ENCODE results near the gene SYCP2. TPM values are rescaled to one million over a fixed set of nuclear protein-coding genes. Genes with fewer than 3 reads are reported as not detected.
"Not testable (repeated sequence)": the region's sequence is repeated elsewhere in the genome, so short reads cannot be mapped to it uniquely, and the experiment has no call there.

Gene SYCP2
- total RNA-seq, 4 donors from 2014 or later: 0.89 to 4.7 (median 2.0) TPM

DNA sequence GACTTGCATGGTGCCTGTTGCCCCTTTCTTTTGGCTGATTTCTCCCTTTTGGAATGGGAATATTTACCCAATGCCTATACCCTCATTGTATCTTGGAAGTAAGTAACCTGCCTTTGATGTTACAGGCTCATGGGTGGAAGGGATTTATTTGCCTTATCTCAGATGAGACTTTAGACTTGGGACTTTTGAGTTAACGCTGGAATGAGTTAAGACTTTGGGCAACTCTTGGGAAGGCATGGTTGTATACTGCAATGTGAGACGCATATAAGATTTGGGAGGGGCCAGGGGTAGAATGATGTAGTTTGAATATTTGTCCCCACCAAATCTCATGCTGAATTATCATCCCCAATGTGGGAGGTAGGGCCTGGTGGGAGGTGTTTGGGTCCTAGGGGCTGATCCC lies 75.5 kb downstream of the SYCP2 start:
- H3K36me3 ChIP-seq: no peaks in the 10 kb centered on the region
- H3K9me3 ChIP-seq: peaks cover 0 to 9% (median 0%) of the 10 kb centered on the region in 3 donors
- H3K27ac ChIP-seq: no peak overlapping the region
- ATAC-seq: no peak
- no peaks in the 10 kb centered on the region for H3K27me3 ChIP-seq
- no peaks in the 10 kb centered on the region for H3K4me1 ChIP-seq
- no peak overlapping the region for H3K4me3 ChIP-seq
- TF ChIP-seq, protein P1, sequence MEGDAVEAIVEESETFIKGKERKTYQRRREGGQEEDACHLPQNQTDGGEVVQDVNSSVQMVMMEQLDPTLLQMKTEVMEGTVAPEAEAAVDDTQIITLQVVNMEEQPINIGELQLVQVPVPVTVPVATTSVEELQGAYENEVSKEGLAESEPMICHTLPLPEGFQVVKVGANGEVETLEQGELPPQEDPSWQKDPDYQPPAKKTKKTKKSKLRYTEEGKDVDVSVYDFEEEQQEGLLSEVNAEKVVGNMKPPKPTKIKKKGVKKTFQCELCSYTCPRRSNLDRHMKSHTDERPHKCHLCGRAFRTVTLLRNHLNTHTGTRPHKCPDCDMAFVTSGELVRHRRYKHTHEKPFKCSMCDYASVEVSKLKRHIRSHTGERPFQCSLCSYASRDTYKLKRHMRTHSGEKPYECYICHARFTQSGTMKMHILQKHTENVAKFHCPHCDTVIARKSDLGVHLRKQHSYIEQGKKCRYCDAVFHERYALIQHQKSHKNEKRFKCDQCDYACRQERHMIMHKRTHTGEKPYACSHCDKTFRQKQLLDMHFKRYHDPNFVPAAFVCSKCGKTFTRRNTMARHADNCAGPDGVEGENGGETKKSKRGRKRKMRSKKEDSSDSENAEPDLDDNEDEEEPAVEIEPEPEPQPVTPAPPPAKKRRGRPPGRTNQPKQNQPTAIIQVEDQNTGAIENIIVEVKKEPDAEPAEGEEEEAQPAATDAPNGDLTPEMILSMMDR (IDR thresholded peaks at IDR 0.05): no peak
- 100% methylated on average over 2 of the region's 2 CpGs for WGBS, 2 donors (ENCODE audit: low coverage in 1 of 2)

DNA sequence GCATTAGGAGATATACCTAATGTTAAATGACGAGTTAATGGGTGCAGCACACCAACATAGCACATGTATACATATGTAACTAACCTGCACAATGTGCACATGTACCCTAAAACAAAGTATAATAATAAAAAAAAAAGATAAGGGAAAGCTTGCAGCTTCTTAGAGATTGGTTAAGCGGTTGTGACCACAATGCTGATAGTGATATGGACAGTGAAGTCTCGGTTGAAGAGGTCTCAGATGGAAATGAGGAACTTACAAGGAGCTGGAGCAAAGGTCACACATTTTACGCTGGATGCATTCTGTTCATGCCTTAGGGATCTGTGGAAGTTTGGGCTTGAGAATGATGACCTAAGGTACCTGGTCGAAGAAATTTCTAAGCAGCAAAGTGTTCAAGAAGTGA lies 76.5 kb downstream of the SYCP2 start:
- 84 to 93% methylated on average over 5 of the region's 5 CpGs for WGBS, 2 donors (ENCODE audit: low coverage in 1 of 2)
- not testable (repeated sequence) for ATAC-seq, H3K27ac ChIP-seq

DNA sequence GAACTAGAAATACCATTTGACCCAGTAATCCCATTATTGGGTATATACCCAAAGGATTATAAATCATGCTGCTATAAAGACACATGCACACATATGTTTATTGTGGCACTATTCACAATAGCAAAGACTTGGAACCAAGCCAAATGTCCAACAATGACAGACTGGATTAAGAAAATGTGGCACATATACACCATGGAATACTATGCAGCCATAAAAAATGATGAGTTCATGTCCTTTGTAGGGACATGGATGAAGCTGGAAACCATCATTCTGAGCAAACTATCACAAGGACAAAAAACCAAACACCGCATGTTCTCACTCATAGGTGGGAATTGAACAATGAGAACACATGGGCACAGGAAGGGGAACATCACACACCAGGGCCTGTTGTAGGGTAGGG lies 76.9 kb downstream of the SYCP2 start:
- not testable (repeated sequence) for H3K9me3 ChIP-seq, ATAC-seq, H3K27me3 ChIP-seq, H3K36me3 ChIP-seq, H3K4me3 ChIP-seq, H3K4me1 ChIP-seq, H3K27ac ChIP-seq
- WGBS, 2 donors (ENCODE audit: low coverage in 1 of 2): 100% methylated on average over 1 of the region's 1 CpG; no CpG with 5 or more reads in 1 of the 2 donors

More for the DNA sequence above, 76.5 kb downstream of the SYCP2 start:
- H3K4me1 ChIP-seq, H3K27me3 ChIP-seq, H3K36me3 ChIP-seq, H3K9me3 ChIP-seq, H3K4me3 ChIP-seq: not testable (repeated sequence)

DNA sequence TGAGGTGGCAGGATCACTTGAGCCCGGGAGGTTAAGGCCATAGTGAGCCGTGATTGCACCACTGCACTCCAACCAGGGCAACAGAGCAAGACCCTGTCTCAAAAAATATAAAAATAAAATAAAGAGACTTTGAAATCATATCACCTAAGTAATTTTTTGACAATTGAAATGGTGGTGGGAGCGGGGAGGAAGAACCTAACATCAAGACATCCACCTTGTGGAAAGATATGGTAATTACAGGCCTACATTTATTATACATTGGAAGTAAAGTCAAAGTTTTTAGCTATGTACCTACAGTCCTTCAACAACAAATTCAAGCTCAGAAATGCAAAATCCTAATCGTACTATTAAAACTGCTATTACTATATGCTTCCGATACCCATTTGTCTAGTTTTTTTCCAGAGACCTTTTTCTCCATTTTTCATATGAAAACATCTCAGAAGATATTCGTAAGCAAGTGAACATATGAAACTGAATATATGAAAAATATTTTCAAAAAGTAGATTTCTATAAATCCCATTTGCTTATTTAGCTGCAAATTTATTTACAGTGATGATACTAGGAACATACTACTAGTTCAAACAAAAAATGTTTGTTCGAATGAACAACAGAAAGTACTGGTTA lies 83.3 kb downstream of the SYCP2 start:
- Histone ChIP-seq H3K4me1 (no peaks in the 10 kb centered on the region), H3K4me3 (no peak overlapping the region), H3K36me3 (no peaks in the 10 kb centered on the region), H3K27ac (no peak overlapping the region), H3K9me3 (no peaks in the 10 kb centered on the region), H3K27me3 (no peaks in the 10 kb centered on the region)
- 62 to 64% methylated on average over 7 of the region's 7 CpGs for WGBS, 2 donors (ENCODE audit: low coverage in 1 of 2)
- TF ChIP-seq POLR2AphosphoS5 (IDR thresholded peaks at IDR 0.05): no peak
- TF ChIP-seq, protein P1 (IDR thresholded peaks at IDR 0.05): peak; percentile 55 to 71 (median 64)
- ATAC-seq: no peak

DNA sequence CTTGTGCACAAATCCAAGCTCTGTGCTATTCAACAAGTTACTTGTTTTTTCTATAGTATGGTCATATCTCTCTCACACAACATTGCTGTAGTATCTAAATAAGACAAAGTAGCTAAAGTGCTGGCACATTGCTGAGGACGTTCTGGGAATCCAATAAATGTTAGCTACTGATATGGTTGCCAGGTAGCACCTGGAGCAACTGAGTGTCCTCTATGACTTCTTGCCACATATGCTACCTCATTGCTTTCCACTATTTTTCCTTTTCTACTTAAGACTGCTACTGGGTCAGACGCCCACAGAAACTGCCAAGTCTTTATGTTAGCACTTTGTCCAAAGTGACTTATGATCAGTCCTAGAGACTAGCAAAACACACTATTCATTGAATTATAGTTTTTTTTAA lies 85.3 kb downstream of the SYCP2 start:
- TF ChIP-seq POLR2AphosphoS5 (IDR thresholded peaks at IDR 0.05): no peak
- TF ChIP-seq POLR2A (IDR thresholded peaks at IDR 0.05): no peak
- TF ChIP-seq, protein P1 (IDR thresholded peaks at IDR 0.05): no peak
- TF ChIP-seq EP300 (IDR thresholded peaks at IDR 0.05): no peak
- Histone ChIP-seq H3K27me3 (no peaks in the 10 kb centered on the region), H3K4me3 (no peak overlapping the region), H3K27ac (no peak overlapping the region), H3K9me3 (no peaks in the 10 kb centered on the region), H3K4me1 (no peaks in the 10 kb centered on the region), H3K36me3 (no peaks in the 10 kb centered on the region)
- no peak for ATAC-seq
- 56 to 73% methylated on average over 2 of the region's 2 CpGs for WGBS, 2 donors (ENCODE audit: low coverage in 1 of 2)

DNA sequence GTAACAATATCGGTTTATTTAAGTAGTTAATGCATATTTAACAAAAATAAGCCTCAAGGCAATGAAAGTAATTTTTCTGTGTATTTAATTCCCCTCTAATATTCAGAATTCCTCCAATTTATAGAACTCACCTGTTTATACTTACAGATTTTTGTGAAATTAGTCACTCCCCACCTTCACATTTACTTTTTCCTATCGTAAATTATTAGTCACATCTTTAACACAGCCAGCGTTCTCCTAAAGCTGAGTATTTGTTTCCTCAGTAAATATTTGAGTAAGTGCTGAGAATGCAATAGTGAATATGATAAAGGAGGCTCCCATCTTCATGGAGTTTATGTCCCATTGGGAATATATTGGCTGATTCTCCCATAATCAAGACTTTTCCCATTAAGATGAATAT lies 88.0 kb downstream of the SYCP2 start:
- no peak for ATAC-seq
- Histone ChIP-seq H3K4me3 (no peak overlapping the region), H3K27me3 (peaks cover 12% of the 10 kb centered on the region), H3K27ac (no peak overlapping the region), H3K36me3 (no peaks in the 10 kb centered on the region), H3K9me3 (no peaks in the 10 kb centered on the region), H3K4me1 (no peaks in the 10 kb centered on the region)
- WGBS, 2 donors (ENCODE audit: low coverage in 1 of 2): 92 to 93% methylated on average over 3 of the region's 3 CpGs
- TF ChIP-seq, protein P1 (IDR thresholded peaks at IDR 0.05): no peak
- TF ChIP-seq POLR2AphosphoS5 (IDR thresholded peaks at IDR 0.05) (no peak), POLR2A (IDR thresholded peaks at IDR 0.05) (no peak), EP300 (IDR thresholded peaks at IDR 0.05) (no peak)
